ENCODE measurements around the gene FURIN.
"Not testable (repeated sequence)": the region's sequence is repeated elsewhere in the genome, so short reads cannot be mapped to it uniquely, and the experiment has no call there.

Gene FURIN

DNA sequence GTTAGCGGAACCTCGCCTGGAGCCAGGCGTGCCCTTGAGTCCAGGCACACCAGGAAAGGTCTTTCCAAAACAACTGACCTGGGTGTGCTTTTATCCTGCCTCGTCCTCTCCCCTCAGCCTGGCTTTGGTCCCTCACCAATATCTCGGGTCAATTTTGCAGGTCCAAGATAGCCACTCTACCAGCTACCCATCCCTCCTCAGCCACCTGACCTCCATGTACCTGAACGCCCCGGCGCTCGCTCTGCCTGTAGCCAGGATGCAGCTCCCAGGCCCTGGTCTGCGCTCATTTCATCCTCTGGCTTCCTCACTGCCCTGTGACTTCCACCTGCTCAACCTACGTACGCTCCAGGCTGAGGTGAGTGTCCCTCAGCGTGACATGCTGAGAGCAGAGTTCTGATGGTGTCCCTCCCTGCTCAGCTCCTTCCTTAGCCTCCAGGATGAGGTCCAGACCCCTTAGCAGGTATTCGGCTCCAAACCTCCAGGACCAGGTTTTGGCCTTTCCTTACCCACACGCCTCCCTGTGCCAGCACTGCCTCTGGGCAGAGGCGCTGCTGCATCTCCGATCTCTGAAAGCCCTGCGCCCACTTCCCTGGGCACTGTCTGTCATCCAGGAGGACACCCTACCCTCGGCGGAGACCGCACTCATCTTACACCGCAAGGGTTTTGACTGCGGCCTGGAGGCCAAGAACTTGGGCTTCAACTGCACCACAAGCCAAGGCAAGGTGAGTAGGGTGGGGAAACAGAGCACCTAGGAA, 49.8 kb downstream of the FURIN start:
- DNase-seq = no peak

DNA sequence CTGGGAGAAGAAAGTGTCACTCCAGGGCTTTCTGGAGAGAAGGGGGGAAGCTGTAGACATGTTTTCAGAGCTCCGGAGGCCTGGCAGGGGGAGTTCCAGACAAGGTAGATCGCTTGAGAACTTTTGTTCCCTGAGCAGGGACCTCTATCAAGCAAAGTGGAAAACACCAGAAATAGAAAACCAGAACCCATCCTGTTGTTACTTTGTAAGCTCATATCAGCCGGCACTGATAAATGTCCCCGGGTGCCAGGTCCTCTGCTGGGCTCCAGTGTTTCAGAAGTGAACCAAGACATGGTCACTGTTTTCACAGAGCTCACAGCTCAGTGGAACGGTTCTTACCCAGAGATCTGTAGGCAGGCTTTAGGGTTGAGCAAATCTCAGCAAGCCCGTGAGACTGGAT, 50.4 kb downstream of the FURIN start:
- DNase-seq = no peak

GRCh38 chr15:90921887-90922286, 53.5 kb downstream of the FURIN start:
- DNase-seq = no peak

DNA sequence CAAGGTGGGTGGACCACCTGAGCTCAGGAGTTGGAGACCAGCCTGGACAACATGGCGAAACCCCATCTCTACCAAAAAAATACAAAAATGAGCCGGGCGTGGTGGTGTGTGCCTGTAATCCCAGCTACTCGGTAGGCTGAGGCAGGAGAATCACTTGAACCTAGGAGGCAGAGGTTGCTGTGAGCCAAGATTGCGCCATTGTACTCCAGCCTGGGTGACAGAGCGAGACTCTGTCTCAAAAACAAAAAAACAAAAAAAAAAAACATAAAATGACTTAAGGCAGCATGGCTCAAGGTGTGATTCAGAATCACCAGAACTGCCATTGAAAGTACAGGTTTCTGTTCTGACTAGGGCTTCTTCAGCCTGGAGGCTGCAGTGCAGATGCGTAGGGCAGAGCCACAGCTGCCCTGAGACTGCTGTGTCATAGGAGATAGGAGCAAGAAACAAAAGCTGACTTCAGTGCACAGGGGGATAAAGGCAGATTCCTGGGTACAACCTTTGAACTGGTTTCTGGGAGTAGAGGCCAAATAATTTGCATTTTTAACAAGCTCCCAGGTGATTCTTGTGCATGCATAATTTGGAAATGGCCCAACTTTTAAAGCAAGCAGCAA, 54.4 kb downstream of the FURIN start:
- not testable (repeated sequence) for DNase-seq

DNA sequence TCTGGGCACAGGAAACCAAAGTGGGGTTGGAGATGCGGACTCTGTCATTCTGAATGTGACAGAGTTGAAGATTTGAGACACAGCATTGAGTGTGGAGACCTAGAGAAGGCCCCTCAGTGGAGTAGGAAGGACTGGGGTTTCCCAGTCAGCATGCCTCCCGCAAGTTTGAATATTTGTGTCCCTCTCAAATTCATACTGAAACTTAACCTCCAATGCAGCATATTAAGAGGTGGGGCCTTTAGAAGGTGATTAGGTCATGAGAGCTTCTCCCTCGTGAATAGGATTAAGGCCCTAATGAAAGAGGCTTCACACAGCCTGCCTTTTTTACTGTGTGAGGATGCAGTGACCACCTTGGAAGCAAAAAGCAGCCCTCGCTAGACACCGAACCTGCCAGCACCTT, 56.0 kb downstream of the FURIN start:
- no peak for DNase-seq

GRCh38 chr15:90926766-90927165, 58.4 kb downstream of the FURIN start:
- not testable (repeated sequence) for DNase-seq

- not testable (repeated sequence) for DNase-seq
Observed at GRCh38 chr15:90928106-90928505, 59.7 kb downstream of the FURIN start.

- no peak for DNase-seq
Observed at GRCh38 chr15:90929246-90930019, 61.0 kb downstream of the FURIN start.

GRCh38 chr15:90930861-90931574, 62.6 kb downstream of the FURIN start:
- no peak for DNase-seq

DNA sequence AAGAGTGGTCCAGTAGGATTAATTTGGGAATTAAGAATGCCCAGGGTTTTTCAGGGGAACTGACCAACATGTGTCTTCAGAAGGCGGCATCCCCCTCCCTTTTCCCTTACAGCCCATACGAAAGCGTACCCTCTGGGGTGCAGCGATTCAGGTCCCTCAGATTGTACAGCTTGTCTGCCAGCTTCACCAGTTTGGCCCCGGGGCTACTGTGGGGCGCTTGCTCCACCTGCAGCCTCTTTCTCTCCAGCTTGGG, 63.1 kb downstream of the FURIN start:
- DNase-seq = no peak

DNA sequence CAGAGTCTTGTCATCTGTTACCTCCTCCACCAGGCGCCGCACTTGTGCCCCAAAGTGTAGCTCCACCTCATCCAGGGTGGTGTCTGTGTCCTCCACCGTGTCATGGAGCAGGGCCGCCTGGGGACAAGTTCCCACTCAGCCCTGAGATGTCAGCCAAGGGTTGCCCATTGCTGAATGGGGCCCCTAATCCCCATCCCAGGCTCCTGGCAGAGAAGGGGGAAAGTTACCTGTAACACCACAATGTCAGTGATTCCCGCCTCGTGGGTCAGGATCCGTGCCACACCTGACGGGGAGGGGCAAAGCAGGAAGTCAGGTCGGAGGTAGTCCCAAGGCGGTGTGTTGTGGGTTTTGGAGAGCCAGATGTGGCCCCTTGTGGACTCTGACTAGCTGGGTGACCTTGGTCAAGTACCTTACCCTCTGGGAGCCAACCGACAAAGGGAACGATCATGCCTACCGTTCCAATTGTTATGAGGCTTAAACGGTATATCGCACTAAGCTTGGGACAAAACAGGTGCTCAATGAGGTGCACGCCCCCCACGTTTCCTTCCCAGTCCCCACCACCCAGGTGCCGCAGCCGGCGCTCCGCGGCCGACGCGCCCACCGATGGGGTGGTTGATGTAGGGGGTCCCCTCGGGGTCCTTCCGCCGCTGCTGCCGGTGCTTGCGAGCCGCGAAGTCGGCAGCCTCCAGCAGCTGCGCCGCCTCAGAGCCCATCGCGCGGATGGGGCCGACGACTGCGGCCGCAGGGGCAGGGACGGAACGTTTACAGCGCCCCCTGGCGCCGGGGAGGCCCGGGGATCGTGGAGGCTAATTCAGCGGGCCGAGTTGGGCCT, 63.7 kb downstream of the FURIN start, which contains the start of gene HDDC3:
Gene HDDC3, minus strand, starts transcription at position 722 of the 832 bp plus-strand sequence. Its CDS starts 9 bp downstream, at position 713.
- DNase-seq = peak; percentile 67

- DNase-seq = no peak
Observed at GRCh38 chr15:90932660-90932991, 64.2 kb downstream of the FURIN start.

Data from amniotic stem cell (primary cell).